OCI-LY7 (cell line): ENCODE measurements around the gene ZCCHC4. TPM values are rescaled to one million over a fixed set of nuclear protein-coding genes. Genes with fewer than 3 reads are reported as not detected.

Source experiments
- BruUV-seq: library from RNA; stranded (reverse); fragments of 400-500 nt; replicated peaks from 2 replicates; lab custom pipeline; 2021; lab: Mats Ljungman, UMichigan
- CTCF ChIA-PET: fragments of 300-600 bp; sonication (Branson Sonifier 250); formaldehyde crosslinking; loops from one replicate; lab custom pipeline; 2022; ENCODE audit warnings: antibody characterized with exemption; ENCODE audit not compliant: unreplicated experiment; lab: Charles Lee
- POLR2A ChIA-PET: fragments of 300-600 bp; sonication (Branson Sonifier 250); formaldehyde crosslinking; loops from one replicate; lab custom pipeline; 2022; ENCODE audit warnings: antibody characterized with exemption; lab: Charles Lee
- DNase-seq: peaks from one replicate; pipeline ENCODE4 v3.0.0-alpha.2; 2015; ENCODE audit warnings: low spot score
- H2AFZ ChIP-seq: fragments of 200-600 bp; sonication (generic), shearing (Covaris generic); 2 replicates; pipeline ENCODE4 v1.6.1; 2014; ENCODE audit warnings: mild to moderate bottlenecking, antibody characterized with exemption, low read length, moderate library complexity
- H3K27ac ChIP-seq: fragments of 200-600 bp; sonication (generic); 2 replicates; pipeline ENCODE4 v1.5.1; 2014; ENCODE audit warnings: mixed run types, low read depth, mild to moderate bottlenecking, moderate library complexity, low read length, inconsistent platforms; ENCODE audit not compliant: poor library complexity, severe bottlenecking
- H3K36me3 ChIP-seq: fragments of 200-600 bp; sonication (generic); 2 replicates; pipeline ENCODE4 v1.6.1; 2014; ENCODE audit warnings: mild to moderate bottlenecking, antibody characterized with exemption, low read length, moderate library complexity, mixed read lengths; ENCODE audit not compliant: insufficient read depth
- H3K4me1 ChIP-seq: fragments of 200-600 bp; sonication (generic); 2 replicates; pipeline ENCODE4 v1.5.1; 2014; ENCODE audit warnings: mild to moderate bottlenecking, low read length; ENCODE audit not compliant: insufficient read depth, poor library complexity, severe bottlenecking
- H3K4me2 ChIP-seq: fragments of 200-600 bp; sonication (generic); 2 replicates; pipeline ENCODE4 v1.6.1; 2014; ENCODE audit warnings: mild to moderate bottlenecking, low read length
- H3K4me3 ChIP-seq: fragments of 200-600 bp; sonication (generic); 2 replicates; pipeline ENCODE4 v1.5.1; 2014; ENCODE audit warnings: mild to moderate bottlenecking, low read depth, low read length; ENCODE audit not compliant: poor library complexity, severe bottlenecking
- H3K79me2 ChIP-seq: fragments of 200-600 bp; sonication (generic); 2 replicates; pipeline ENCODE4 v1.6.1; 2016; ENCODE audit warnings: low read depth, mild to moderate bottlenecking, low read length, moderate library complexity, mixed read lengths; ENCODE audit not compliant: insufficient read depth
- H3K9me2 ChIP-seq: fragments of 200-600 bp; sonication (generic); 2 replicates; pipeline ENCODE4 v1.6.1; 2016; ENCODE audit warnings: mild to moderate bottlenecking, low read length, mixed read lengths; ENCODE audit not compliant: insufficient read depth
- H3K9me3 ChIP-seq: fragments of 200-600 bp; sonication (generic); 2 replicates; pipeline ENCODE4 v1.6.1; 2014; ENCODE audit warnings: mild to moderate bottlenecking, mixed run types, low read length, mixed read lengths
- H4K20me1 ChIP-seq: fragments of 200-600 bp; sonication (generic); 2 replicates; pipeline ENCODE4 v1.6.1; 2014; ENCODE audit warnings: mild to moderate bottlenecking, antibody characterized with exemption, low read length, moderate library complexity, mixed read lengths; ENCODE audit not compliant: insufficient read depth
- CTCF ChIP-seq: fragments of 200-600 bp; sonication (generic); conservative IDR thresholded peaks from 2 replicates; pipeline ENCODE4 v1.5.1; 2014; ENCODE audit warnings: mild to moderate bottlenecking, antibody characterized with exemption, low read length, moderate library complexity, mixed read lengths
- EZH2phosphoT487 ChIP-seq: fragments of 200-600 bp; sonication (generic); IDR thresholded peaks from 2 replicates; pipeline ENCODE4 v1.6.1; 2018; ENCODE audit warnings: low read depth, borderline replicate concordance, mild to moderate bottlenecking, mixed run types, antibody characterized with exemption, low read length, moderate library complexity, mixed read lengths
- intact Hi-C: fragments of 100-400 bp; cut with micrococcal nuclease; formaldehyde crosslinking; loops from one replicate; pipeline ENCODE4 v1.10.0; 2022; ENCODE audit not compliant: unreplicated experiment
- total RNA-seq, 2 experiments: library from RNA; depleted of rRNA in 1 of 2; stranded (reverse); fragments of >200 nt in 1 of 2; shearing (Covaris generic) in 1 of 2; gene quantifications; 2 replicates each; pipeline ENCODE4 v1.2.3, GENCODE V29; 2014 to 2022

ZCCHC4 gene
- total RNA-seq, 2 experiments from 2014 or later = 14.9 to 15.2 TPM

- Histone ChIP-seq H3K4me3 (no peak overlapping the region), H3K27ac (no peak overlapping the region), H3K79me2 (no peaks in the 10 kb centered on the region), H3K36me3 (peaks cover 41% of the 10 kb centered on the region), H3K4me2 (no peak overlapping the region), H3K9me2 (no peaks in the 10 kb centered on the region), H2AFZ (no peak overlapping the region), H3K9me3 (no peaks in the 10 kb centered on the region), H3K4me1 (no peaks in the 10 kb centered on the region), H4K20me1 (no peaks in the 10 kb centered on the region)
- ChIA-PET CTCF (interaction anchor here (1.0 kb wide), 1 partner anchor 10 kb away, joined by 3 read pairs; no protein-coding TSS in a partner anchor), POLR2A (interaction anchor here (0.6 to 2.9 kb wide), 4 partner anchors 10 to 974 kb away, joined by 3 to 14 read pairs (median 4); partner anchors contain the start of gene ANAPC4)
- BruUV-seq = no TSS peak
- intact Hi-C loops = loop anchor here (1.0 to 2.0 kb wide), 3 partner anchors 54 to 386 kb away; partner anchors contain the start of gene ZCCHC4
- peak; percentile 58 for DNase-seq
- TF ChIP-seq EZH2phosphoT487 (no peak), CTCF (peak; percentile 97)
Observed at GRCh38 chr4:25367004-25367621, 54.5 kb downstream of the ZCCHC4 start.

DNA sequence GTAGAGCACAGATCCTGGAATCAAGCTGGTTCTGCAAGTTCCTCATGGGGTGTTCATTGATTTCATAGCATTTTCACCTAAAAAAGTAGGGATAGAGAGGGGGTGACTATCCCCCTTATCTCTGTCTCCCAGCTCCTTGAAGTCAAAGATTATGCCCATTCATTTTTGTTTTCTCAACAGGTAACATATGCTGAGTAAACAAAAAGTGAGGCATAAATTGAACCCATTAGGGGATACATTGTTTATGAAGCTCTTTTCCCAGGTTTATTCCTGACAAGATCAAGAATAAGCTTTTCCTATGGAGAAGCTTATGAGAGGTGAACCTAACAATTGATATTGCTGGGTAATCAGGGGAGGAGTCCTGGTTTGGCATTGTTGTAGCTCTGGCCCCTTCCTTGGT, 55.3 kb downstream of the ZCCHC4 start:
- no peaks in the 10 kb centered on the region for H4K20me1 ChIP-seq
- DNase-seq = no peak
- intact Hi-C loops = loop anchor here (1.0 to 2.0 kb wide), 3 partner anchors 55 to 387 kb away; partner anchors contain the start of gene ZCCHC4
- TF ChIP-seq CTCF (no peak), EZH2phosphoT487 (no peak)
- no TSS peak for BruUV-seq
- CTCF ChIA-PET = interaction anchor here (0.6 kb wide), 1 partner anchor 390 kb away, joined by 4 read pairs; no protein-coding TSS in a partner anchor
- H3K27ac ChIP-seq = no peak overlapping the region
- H3K36me3 ChIP-seq = peaks cover 35% of the 10 kb centered on the region
- no peak overlapping the region for H2AFZ ChIP-seq
- H3K4me2 ChIP-seq = no peak overlapping the region
- H3K4me1 ChIP-seq = no peaks in the 10 kb centered on the region
- H3K9me3 ChIP-seq = no peaks in the 10 kb centered on the region
- H3K9me2 ChIP-seq = no peaks in the 10 kb centered on the region
- no peaks in the 10 kb centered on the region for H3K79me2 ChIP-seq
- POLR2A ChIA-PET = interaction anchor here (0.6 to 2.9 kb wide), 7 partner anchors 9 to 208 kb away, joined by 3 to 14 read pairs (median 4); partner anchors contain the start of gene ANAPC4
- no peak overlapping the region for H3K4me3 ChIP-seq

- ChIA-PET POLR2A (interaction anchor here (0.6 to 2.9 kb wide), 7 partner anchors 9 to 328 kb away, joined by 3 to 14 read pairs (median 4); partner anchors contain the start of gene ANAPC4), CTCF (no interaction called here)
- BruUV-seq = no TSS peak
- Histone ChIP-seq H3K9me3 (no peaks in the 10 kb centered on the region), H3K27ac (no peak overlapping the region), H3K9me2 (no peaks in the 10 kb centered on the region), H3K79me2 (no peaks in the 10 kb centered on the region), H4K20me1 (no peaks in the 10 kb centered on the region), H3K4me2 (no peak overlapping the region), H2AFZ (no peak overlapping the region), H3K36me3 (peaks cover 30% of the 10 kb centered on the region), H3K4me3 (no peak overlapping the region), H3K4me1 (no peaks in the 10 kb centered on the region)
- intact Hi-C loops = no loop called here
- DNase-seq = no peak
- TF ChIP-seq CTCF = no peak
Observed at GRCh38 chr4:25368315-25368714, 55.7 kb downstream of the ZCCHC4 start.
